Measurements from ENCODE around the gene SLC6A13. TPM values are rescaled to one million over a fixed set of nuclear protein-coding genes. Genes with fewer than 3 reads are reported as not detected.
"Not testable (repeated sequence)": the region's sequence is repeated elsewhere in the genome, so short reads cannot be mapped to it uniquely, and the experiment has no call there.

Gene SLC6A13
- polyA plus RNA-seq, 3 donors = 0.03 to 0.34 (median 0.06) TPM

DNA sequence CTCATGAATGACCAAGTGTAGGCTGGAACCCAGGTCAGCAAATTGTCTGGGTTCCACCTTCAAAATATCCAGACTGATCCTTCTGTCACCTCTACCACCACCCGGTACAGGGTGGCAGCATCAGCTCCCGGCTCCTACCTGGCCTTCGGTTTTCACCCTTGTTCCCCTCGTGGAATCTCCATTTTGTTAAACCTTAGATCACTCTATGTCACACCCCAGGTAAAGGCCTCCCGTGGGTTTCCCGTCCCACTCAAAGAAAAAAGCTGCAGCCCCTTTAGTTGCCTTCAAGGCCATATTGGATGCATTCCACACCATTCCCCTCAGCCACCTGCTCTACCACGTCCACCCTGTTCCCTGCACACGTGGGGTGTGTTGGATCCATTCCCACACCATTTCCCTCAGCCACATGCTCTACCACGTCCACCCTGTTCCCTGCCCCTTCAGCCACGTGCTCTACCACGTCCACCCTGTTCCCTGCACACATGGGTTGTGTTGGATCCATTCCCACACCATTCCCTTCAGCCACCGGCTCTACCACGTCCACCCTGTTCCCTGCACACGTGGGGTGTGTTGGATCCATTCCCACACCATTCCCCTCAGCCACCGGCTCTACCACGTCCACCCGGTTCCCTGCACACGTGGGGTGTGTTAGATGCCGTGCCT lies 23.8 kb downstream of the SLC6A13 start:
- 69 to 84% (median 78%) methylated on average over 16 to 19 of the region's 19 CpGs for WGBS, 3 donors
- H3K27ac ChIP-seq (ENCODE audit: low read depth, low read length) = no peak overlapping the region

DNA sequence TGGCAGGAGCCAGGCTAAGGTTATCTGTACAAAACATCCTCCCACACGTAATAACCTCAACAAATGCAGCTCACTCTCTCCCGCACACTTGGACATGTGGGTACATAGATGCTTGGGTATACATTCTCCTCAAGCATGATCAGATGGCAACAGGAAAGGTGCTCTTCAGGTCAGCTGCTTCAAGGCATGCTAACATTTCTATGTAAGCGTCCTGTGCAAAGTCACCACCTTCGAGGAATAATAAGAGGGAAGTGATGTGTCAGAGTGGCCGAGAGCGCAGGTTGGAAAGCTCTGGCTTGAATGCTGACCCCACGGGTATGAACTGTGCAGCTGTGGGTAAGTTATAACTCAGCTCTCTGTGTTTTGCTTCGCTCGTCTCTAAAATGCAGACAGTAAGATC lies 24.5 kb downstream of the SLC6A13 start:
- WGBS, 3 donors = 81 to 89% (median 87%) methylated on average over 9 of the region's 9 CpGs
- H3K27ac ChIP-seq (ENCODE audit: low read depth, low read length) = no peak overlapping the region

DNA sequence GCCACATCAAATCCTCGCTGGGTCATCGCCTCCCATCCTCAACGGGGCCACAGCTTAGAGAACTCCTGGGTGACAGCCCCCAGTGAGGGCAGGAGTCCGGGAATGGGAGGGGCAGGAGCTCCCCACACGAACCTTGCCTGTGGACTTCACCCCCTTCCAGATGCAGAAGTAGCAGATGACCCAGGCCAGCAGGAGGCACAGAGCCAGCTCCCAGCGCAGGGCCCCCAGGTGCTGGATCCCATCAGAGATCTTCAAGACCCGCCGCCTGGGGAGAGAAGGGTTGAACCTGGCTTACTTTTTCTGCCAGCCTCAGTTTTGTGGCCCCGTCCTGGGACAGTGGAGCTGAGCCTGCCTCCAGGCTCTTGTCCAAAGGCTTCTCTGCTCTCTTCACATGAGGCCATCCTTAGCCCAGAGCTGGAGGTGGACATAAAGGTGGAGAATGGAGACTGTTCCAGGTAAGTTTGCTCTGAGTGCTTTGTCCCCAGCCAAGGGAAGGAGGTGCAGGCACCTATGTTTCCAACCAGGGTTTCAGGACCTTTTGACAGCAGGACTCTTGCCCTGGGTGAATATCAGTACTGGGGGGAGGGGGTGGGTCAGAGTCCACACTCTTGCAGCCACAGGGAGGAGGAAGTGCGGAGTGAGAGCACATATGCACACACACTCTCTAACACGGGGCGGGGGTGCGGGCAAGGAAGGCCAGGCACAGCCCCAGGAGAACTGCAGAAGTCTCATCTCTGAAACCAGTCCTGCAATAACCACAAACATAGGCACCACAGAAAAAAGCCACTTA lies 25.4 kb downstream of the SLC6A13 start:
- 73 to 91% (median 85%) methylated on average over 11 to 13 of the region's 13 CpGs for WGBS, 3 donors
- H3K27ac ChIP-seq (ENCODE audit: low read depth, low read length) = no peak overlapping the region

DNA sequence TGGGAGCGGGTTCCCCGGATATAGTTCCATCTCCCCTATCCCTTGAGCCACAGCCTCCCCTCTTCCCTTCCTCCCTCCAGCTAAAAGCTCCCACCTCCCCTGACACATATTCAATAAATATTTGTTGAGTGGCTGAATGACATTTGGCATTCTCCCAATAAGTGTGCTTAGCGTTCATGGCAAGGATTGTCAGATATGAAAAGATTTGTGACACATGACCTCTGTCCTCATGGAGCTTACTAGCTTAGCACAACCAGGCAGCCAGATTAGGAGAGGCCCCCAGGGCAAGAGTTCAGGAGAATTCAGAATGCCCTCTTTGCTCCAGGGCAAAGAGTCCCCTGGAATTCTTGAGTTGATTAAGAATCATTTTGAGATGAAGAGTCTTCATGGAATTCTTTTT lies 26.2 kb downstream of the SLC6A13 start:
- 71 to 87% (median 80%) methylated on average over 3 of the region's 3 CpGs for WGBS, 3 donors

DNA sequence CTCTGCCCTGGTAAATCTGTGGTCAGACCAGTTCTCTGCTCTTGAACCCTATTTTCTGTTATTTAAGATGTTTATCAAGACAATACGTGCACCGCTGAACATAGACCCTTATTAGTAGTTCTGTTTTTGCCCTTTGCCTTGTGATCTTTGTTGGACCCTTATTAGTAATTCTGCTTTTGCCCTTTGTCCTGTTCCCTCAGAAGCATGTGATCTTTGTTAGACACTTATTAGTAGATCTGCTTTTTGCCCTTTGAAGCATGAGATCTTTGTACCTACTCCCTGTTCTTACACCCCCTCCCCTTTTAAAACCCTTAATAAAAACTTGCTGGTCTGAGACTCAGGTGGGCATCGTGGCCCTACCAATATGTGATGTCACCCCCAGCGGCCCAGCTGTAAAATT lies 26.7 kb downstream of the SLC6A13 start:
- not testable (repeated sequence) for H3K27ac ChIP-seq (ENCODE audit: low read depth, low read length)
- 82 to 85% (median 84%) methylated on average over 4 of the region's 4 CpGs for WGBS, 3 donors

More for the DNA sequence above, 26.2 kb downstream of the SLC6A13 start:
- no peak overlapping the region for H3K27ac ChIP-seq (ENCODE audit: low read depth, low read length)

DNA sequence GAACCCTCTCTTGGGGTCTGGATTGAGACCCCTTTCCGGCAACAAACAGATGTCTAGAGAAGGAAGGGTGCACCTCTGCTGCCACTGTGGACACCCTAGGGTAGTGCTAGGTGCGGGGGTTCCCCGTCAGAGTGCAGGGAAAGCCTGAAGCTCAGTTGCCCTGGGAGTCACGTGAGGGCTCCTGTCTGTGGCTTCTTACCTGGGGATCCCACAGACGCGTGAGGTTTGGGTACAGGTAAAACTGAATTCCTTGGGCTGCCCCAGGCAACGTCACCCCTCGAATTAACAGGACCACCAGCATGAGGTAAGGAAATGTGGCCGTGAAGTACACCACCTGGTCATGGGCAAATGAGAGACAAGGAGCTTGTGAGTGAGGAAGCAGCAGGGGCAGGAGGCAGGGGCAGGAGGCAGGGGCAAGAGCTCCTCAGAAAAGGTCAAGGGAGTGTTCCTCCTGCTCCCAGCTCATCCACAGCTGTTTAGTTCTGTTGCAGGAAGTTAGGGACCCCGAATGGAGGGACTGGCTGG lies 27.7 kb downstream of the SLC6A13 start:
- no peak overlapping the region for H3K27ac ChIP-seq (ENCODE audit: low read depth, low read length)
- WGBS, 3 donors = 94 to 95% (median 94%) methylated on average over 10 of the region's 10 CpGs

DNA sequence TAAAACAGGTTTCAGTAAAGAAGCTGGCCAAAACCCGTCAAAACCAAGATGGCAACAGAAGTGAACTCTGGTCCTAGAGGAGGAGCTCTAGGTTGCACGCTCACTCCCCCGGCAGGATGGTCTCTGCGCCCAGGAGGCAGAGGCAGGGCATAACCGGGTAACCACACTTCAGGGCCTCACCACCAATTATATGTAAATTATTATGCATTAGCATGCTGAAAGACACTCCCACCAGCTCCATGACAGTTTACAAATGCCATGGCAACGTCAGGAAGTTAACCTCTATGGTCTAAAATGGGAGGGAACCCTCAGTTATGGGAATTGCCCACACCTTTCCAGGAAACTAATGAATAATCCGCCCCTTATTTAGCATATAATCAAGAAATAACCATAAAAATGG lies 28.6 kb downstream of the SLC6A13 start:
- 77 to 84% (median 77%) methylated on average over 7 of the region's 7 CpGs for WGBS, 3 donors

DNA sequence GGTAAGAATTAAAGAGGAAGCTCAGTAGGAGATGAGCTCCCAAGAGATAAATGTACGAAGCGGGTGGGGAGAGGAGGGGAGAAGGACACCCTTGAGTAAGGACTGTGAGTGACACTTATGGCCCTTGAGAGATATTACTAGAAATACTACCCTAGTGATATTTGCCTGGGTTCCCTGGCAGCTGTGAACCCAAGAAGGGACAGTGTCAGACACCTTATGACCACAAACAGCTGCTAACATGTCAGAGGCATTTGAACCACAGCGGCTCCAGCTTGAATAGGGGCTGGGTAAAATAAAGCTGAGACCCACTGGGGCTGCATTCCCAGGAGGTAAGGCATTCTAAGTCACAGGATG lies 29.0 kb downstream of the SLC6A13 start:
- 66 to 87% (median 71%) methylated on average over 3 of the region's 3 CpGs for WGBS, 3 donors
- no peak overlapping the region for H3K27ac ChIP-seq (ENCODE audit: low read depth, low read length)

More for the DNA sequence above, 28.6 kb downstream of the SLC6A13 start:
- H3K27ac ChIP-seq (ENCODE audit: low read depth, low read length) = no peak overlapping the region

DNA sequence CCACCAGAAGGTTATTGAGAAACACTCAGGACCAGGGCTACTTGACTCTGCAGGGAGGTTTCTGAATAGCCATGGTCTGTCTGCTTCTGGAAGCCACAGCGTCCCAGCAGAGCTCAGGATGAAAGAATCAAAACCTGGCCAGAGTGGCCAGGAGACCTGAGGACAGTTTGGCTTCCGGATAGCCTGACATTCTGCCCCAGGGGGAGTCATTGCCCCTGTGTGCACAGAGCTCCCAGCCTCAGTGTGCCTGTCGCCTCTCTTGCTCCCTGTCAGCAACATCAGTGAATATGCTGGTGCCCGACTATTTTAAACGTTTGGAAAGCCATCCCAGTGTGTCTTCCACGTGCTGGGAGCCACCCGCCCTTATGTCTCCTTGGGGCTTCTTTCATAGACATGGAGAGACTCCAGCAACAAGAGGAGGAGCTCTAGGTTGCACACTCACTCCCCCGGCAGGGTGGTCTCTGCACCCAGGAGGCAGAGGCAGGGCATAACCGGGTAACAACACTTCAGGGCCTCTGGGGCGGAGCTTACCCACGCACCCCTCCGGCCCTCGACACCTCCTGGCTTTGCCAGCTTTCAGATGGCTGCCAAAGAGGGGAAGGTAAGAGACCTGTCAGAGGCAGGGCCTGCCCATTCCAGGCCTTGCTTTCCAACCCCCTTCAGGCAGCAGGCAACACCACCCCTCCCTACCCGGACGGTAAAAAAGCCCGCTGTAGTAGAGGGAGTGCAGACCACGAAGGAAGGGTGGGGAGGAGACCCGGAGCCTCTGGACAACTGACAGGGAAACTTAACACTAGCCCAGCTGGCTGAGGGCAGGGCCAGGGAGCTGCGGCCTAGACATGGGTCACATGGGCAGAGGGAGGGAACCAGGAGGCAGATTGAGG lies 29.7 kb downstream of the SLC6A13 start:
- 48 to 52% (median 50%) methylated on average over 18 to 19 of the region's 19 CpGs for WGBS, 3 donors

DNA sequence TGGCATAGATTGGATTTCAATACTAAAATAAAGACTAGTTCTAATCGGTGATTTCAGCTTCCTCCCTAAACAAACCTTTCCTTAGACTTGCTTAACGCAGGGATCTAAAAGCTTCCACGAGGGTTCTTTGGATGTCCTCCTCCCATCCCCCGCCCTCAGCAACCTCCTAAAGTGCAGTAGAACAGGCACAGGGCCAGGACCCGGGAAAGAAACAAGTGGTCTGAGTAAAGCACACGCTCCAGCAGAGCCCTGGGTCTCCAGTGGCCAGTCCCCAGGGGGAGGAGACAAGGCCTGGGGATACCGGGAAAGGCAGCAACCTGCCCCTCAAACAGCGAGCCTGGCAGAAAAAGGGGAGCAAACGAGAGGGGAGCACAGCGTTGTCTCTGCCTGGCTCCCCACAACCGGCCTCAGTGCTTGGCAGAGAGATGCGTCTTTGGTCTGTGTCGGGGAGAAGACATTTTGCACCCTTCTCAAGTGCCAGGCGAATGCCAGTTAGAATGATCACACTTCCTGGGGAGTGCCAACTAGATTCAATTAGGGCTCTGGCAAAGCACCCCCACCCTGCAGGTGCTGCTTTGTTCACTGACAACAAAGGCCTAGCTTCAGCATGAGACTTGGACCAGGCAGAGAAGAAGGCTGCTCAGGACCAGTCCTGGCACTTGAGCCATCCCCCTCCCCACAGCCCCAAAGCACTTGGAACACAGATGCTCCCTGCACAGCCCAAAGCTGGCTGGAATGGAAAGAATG lies 31.5 kb downstream of the SLC6A13 start:
- H3K27ac ChIP-seq (ENCODE audit: low read depth, low read length) = no peak overlapping the region
- 52 to 67% (median 65%) methylated on average over 14 of the region's 14 CpGs for WGBS, 3 donors

More for the DNA sequence above, 29.7 kb downstream of the SLC6A13 start:
- no peak overlapping the region for H3K27ac ChIP-seq (ENCODE audit: low read depth, low read length)

DNA sequence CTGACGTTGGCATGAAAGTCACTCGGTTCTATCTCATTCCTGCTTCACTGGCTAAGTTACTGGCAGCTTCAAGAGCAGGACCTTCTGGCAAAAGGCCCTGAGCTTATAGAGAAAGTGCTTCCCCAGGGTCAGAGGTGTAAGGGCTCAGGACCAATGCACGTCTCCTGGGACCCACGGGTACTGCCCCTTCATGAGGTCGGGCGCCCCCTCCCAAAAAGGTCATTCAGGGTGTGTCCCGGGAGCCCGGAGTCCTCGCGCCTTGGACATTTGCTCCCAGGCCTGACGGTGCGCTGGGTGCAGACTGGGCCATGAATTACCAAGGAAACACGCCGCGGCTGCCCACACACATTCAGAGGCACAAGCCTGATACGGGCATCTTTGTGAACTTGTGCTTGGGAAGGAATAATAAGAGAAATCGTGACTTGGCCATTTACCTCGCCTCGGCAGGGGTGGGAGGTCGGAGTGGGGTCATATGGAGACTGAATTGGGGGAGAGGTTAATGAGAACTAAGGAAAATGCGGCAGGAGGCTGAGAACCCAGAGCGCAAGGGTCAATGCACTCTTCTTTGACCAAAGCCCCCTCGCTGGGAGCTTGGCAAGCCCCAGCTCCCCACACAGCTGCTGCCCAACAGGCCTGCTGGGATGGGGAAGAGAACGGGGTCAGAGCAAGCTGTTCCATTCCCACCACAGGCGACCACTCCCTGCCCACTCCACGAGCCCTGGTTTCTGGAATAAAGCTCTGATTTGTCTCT lies 33.0 kb downstream of the SLC6A13 start:
- WGBS, 3 donors = 68 to 77% (median 73%) methylated on average over 26 of the region's 26 CpGs
- no peak overlapping the region for H3K27ac ChIP-seq (ENCODE audit: low read depth, low read length)

DNA sequence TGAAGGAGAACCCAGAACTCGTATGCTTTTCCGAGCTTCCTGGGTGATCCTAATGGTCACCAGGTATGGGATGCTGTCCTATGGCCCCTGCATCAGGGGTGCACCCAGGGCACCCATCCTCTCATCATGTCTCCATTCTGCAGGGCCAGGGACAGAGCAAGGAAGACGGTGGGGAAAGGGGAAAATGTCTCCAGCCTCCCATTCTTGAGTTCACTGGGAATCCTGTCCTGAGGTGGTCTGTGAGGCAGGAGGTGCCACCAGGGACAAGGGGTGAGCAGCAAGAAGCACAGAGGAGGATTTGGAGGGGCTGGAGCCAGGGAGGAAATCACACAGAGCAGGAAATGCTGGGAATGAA lies 33.8 kb downstream of the SLC6A13 start:
- 70 to 83% (median 75%) methylated on average over 3 of the region's 3 CpGs for WGBS, 3 donors
- H3K27ac ChIP-seq (ENCODE audit: low read depth, low read length) = no peak overlapping the region

DNA sequence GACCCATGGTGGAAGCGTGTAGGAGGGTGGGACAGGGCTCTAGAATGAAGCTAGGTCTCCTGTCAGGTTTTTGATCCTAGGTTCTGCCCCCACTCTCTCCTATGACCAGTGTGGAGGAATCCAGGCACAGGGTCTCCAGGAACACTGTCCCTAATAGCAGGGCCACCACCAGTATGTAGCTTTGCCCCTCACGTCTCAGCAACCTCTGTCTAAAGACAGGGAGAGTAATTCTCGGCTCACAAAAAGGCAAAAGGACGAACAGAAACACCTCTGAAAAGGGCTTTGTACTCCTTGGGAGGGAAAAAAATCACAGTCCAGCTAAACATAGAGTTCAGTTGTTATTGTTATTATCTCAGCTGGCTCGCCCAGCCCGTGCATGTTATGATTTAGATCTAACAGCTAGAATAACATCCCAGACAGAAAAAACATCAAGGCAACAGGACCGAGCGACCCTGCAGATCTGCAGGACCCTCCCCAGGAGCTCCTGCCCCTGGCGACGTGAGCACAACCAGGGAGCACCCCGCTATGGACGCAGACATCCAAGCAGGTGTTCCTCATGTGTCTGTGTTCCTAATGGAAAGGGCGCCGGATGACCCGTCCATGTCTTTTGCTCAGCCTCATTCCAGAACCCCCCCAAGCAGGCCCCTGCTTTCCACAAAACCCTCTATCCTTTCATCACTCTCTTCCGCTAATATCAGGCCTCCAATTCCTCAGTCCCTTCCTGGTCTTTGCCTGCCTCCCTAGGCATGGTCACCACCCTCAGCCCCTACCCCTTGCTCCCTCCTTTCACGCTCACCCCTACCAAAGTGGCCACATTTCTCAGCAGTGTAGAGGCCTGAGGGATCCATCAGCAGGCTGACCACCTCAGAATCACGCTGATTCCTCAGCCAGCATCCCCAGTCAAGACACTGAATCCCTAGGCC lies 34.5 kb downstream of the SLC6A13 start:
- no peak overlapping the region for H3K27ac ChIP-seq (ENCODE audit: low read depth, low read length)
- WGBS, 3 donors = 81 to 87% (median 83%) methylated on average over 18 of the region's 18 CpGs

DNA sequence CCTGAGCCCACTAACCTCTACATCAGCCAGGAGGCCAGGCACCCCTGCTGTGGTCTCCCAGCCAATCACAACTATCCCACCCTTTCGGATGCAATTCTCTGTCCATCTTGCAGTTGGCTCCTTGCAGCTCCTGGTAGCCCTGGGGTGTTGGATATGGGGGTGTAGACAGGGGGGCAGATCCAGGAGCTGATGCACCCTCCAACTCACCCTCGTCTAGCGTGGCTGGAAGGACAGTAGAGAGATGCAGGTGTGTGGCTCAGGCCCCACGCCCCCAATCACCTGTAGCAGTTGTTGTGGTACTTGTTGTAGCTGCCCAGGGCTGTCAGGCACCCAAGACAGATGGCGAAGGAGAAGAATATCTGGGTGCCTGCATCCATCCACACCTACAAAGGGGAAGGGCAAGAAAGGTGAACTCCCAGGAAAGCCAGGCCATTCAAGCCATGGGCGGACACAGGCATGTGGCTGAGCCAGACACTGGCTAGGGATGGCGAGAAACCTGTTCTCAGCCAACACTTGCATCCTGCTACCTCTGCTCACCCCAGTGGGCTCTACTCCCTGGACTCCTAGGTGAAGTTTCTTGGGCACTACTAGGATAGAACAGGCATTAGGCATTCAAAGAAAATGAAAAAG lies 35.2 kb downstream of the SLC6A13 start:
- no peak overlapping the region for H3K27ac ChIP-seq (ENCODE audit: low read depth, low read length)
- 80 to 91% (median 85%) methylated on average over 7 of the region's 7 CpGs for WGBS, 3 donors

DNA sequence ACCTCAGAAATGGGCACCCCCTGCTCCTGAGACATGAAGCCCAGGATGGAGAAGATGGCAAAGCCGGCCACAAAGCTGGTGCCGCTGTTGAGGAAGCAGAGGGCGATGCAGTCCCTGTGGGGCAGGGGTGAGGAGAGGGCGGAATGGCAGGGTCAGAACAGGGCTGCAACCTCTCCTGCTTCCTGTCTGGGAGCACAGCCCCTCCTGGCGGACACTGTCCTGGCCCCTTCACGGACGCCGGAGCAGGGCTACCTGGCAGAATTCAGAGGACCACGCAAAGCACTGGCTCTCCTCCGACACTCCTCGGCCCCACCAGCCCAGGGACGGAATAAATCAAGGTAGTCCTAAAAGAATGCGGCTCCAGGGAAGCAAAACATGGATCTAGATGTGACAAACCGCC lies 36.2 kb downstream of the SLC6A13 start:
- 76 to 81% (median 78%) methylated on average over 14 of the region's 14 CpGs for WGBS, 3 donors
- H3K27ac ChIP-seq (ENCODE audit: low read depth, low read length) = no peak overlapping the region

DNA sequence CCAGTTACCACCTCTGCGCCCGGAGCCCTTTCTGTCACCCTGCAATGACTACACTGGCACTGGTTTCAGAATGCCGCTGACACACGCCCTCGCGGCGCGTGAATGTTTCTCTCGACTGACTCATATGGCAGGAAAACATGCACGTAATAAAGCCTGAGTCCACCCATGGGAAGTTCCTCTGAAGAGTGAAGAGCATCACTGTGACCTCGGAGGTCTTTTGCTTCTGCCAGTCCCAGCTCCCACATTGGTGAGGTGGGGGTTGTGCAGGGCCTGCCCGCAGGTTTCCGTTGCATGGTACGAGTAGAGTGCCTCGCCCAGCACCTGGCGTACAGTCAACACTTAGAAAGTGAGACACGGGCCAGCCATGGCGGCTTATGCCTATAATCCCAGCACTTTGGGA lies 37.6 kb downstream of the SLC6A13 start:
- WGBS, 3 donors = 91 to 92% (median 92%) methylated on average over 18 of the region's 18 CpGs
- H3K27ac ChIP-seq (ENCODE audit: low read depth, low read length) = no peak overlapping the region

Measured in adipose tissue (tissue), 3 donors.